Epithelial cell of prostate (primary cell): ENCODE data around the gene RASAL2.

ENCODE experiments used
- DNase-seq: peaks from one replicate; pipeline ENCODE4 v3.0.0-alpha.2; 2011; ENCODE audit warnings: low read depth, low spot score
- H3K27ac ChIP-seq: fragments of 450-650 bp; 2 replicates; pipeline ENCODE4 v1.5.1; 2017; ENCODE audit warnings: mild to moderate bottlenecking

RASAL2 gene

DNA sequence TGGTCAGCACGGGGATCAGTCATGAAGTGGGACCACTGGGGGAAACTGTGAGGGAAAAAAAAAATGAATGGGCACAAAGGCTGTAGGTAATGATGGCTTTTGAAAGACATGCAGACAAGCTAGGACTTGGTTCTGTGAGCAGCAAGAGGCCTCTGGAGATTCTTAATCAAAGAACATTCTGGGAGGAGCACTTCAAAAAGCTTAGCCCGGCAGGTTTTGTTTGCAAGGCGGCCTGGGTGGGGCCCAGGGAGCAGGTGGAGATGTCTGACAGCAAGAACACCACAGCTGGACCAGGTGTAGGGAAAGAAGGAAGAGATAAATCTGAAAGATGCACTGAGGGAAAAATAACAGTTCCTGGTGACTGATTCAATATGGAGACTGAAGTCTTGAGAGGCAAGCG, 425.0 kb downstream of the RASAL2 start:
- no peak overlapping the region for H3K27ac ChIP-seq
- no peak for DNase-seq

DNA sequence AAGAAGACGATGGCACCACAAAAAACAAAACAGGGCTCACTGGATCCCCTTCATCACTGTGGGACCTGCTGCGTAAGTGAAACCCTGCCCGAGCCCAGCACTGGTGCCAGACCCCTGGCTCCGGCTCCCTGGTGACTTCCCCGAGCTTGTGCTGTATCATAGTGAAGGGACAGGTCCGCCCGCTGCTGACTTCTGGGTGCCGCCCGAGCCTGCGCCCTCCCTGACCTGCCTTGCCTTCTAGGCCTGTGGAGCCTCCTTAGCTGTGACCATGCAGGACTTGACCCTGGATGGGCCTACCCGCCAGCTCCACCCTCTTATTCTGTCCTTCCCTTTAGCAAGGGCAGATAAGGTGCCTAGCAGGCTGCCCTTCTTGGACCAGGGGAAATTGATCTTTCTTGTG, 426.9 kb downstream of the RASAL2 start:
- no peak for DNase-seq
- H3K27ac ChIP-seq: no peak overlapping the region

DNA sequence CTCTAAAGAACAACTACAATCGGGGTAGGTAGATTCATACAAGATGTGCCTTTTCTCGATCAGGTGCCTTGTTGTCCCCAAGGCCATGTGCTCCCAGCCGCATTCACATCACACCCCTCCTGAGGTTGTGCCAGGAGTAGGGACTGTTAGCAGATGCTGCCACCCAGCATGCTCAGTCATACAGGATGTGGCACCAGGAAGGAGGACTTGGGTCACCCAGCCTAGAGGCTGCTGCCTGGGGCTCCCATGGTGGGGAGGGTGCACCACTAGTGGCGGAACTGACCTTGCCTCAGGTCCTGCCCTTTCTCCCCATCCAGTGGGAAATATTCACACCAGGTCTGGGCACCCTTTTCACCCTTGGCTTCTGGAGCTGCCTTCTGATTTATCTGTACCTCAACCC, 427.3 kb downstream of the RASAL2 start:
- H3K27ac ChIP-seq: no peak overlapping the region
- no peak for DNase-seq

DNA sequence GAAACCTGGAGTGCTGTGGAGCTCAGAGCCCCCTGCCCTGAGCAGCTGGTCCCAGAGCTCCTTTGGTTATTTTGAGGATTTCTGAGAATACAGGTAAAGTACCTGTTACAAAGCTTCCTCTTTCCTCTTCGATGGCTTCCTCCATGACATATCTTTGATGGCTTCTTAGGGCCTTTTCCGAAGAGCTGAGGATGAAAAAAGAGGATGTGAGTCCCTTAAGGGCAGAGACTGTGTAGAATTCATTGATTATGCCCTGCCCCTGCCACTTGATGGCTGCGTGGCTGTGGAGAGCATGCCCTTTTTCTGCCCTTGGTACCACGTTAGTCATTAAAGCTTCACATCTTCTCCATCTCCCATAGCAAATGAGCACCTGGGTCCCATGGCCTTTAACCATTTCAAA, 433.2 kb downstream of the RASAL2 start:
- no peak for DNase-seq
- no peak overlapping the region for H3K27ac ChIP-seq

DNA sequence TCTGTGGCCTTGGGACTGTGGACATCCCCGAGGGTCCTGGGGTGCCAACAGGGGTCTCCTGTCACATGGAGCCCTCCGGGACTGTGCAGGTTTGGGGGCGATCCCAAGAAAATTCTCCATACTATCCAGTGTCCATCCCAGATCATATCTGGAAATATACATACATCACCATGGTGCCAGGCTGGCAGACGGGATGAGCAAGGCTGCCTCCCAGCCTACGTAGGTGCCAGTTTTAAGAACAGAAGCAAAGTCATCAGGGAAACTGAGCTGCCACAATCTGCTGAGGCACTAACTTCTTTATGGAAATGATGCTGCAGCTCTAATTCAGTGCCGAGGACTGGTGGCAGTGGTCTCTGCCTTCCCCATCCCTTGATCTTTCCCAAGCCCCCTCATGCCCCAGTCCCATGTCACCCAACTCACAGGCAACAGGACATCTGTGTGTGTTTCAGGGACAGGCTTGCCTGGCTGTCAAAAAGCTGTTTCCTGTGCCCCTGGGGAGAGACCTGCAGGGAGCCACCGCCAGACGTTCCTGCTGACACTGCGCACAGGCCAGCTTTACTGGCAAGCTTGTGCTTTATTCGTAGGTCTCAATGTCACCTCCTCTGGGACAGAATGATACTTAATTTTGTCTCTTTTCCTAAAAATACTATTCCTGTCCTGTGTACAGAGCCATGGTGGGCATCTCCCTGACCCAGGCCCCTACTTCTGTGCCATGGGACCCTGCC, 434.5 kb downstream of the RASAL2 start:
- H3K27ac ChIP-seq: no peak overlapping the region
- DNase-seq: no peak

DNA sequence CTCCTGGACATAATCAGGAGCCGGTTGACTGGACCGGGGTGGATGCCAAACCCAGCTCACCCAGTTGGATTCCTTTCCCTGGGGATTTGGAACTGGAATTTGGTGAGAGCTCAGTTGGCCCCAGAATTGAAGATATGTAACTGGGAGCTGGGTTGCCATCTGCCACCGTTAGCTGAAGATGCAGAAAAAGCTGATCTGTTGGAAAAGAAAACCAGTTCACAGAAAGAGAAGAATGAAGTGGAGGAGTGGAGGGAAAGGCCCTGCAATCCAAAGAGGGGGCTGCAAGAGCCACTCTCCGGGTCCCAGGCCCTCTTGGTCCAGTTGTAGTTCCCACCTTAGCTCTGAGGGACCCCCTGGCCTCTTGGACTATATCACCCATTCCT, 435.0 kb downstream of the RASAL2 start:
- peak overlapping the region; percentile 45 for H3K27ac ChIP-seq
- DNase-seq: no peak

DNA sequence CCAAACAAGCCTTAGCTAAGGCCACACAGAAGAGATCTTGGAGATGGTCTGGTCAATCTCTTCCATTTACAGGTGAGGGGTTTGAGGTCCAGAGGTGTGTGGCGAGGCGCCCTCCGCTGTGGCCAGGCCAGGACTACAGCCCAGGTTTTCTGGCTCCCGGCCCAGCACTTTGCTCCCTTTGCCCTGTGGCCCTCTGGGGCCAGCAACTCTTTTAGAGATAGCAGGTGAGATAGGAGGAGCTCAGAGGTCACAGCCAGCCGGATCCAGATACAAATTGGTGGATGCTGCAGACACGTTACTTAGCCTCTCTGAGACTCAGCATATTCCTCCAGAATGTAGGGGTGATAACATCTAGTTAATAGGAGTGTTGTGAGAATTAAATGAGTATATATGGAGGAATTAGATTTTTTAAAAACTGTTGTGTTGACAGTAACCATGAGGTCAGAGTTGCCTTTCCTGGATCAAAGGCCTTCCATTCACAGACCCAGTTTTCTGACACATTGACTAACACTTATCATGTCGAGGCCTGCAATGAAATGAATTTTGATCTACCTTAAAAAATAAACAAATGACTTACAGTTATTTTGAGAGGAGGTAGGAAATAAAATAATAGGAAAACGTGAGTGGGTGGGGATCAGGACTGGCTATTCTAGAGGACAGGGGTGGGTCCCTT, 435.6 kb downstream of the RASAL2 start:
- peak overlapping the region; percentile 45 for H3K27ac ChIP-seq
- DNase-seq: no peak

DNA sequence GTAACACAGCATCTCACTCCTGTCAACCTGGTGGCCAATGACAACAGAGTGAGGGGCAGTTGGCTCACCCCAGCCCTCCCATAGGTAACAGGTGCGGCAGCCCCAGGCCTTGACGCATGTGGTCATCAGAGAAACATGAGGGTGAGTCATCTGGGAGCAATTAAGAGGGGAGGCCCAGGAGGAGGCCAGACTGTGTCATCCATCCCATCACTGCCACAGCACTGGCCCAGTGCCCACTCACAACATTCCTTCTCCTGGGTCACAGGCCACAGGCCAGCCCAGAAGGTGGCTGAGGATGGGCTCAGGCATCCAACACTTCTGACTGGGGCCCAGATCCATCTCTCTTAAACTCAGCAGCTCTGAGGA, 436.1 kb downstream of the RASAL2 start:
- DNase-seq: peak; percentile 53
- H3K27ac ChIP-seq: peak overlapping the region; percentile 45

DNA sequence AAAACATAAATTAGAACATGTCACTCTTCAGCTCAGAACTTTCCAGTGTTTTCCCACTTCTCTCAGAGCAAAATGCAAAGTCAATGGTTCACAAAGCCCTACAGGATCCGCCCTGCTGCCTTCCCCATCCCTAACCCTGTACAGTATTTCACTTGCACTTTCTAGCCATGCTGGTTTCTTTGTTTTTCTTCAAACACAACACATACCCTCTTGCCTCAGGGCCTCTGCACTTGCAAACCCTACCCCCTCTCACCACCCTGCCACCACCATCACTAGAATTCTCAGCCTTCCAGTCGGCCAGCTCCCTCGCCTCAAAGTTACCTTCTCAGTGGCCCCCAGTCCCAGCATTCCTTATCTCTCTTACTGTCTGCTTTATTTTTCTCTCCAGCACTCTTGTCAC, 436.6 kb downstream of the RASAL2 start:
- peak overlapping the region; percentile 45 for H3K27ac ChIP-seq
- no peak for DNase-seq

DNA sequence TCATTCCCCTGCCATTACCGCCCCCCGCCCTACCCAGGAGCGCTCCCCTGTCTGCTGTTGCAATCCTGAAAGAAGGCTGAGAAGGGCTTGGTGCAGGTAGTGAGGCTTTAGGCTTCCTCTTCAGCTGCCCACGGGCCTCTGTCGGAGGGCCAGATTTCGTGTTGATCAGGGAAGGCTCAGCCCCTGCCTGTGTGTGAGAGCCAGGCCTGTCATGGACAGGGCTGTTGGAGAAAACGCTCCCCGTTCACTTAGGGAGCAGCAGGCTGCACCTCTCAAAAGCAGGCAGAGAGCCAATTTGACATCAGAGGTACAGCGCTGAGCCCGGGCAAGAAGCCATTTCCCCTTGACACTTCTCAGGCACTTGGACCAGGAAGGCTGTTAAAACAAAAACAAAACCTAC, 438.0 kb downstream of the RASAL2 start:
- no peak for DNase-seq
- no peak overlapping the region for H3K27ac ChIP-seq

DNA sequence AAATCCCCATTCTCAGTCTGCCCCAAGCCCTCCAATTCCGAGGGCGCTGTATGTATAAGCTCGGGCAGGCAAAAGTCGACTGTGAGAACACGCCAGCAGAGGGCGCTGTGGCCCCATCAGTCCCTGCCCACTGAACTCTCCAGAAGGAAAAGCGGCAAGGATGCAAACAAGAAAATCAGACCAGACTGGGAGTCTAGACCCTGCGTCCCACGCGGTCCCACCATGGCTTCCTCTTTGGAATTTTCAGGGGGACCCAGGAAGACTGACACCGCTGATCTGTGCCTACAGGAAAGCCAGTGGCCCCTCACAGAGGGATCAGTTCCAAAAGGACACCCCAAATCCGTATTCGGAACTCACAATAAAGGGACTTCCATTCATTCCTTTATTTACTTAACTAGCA, 438.5 kb downstream of the RASAL2 start:
- H3K27ac ChIP-seq: no peak overlapping the region
- DNase-seq: no peak

DNA sequence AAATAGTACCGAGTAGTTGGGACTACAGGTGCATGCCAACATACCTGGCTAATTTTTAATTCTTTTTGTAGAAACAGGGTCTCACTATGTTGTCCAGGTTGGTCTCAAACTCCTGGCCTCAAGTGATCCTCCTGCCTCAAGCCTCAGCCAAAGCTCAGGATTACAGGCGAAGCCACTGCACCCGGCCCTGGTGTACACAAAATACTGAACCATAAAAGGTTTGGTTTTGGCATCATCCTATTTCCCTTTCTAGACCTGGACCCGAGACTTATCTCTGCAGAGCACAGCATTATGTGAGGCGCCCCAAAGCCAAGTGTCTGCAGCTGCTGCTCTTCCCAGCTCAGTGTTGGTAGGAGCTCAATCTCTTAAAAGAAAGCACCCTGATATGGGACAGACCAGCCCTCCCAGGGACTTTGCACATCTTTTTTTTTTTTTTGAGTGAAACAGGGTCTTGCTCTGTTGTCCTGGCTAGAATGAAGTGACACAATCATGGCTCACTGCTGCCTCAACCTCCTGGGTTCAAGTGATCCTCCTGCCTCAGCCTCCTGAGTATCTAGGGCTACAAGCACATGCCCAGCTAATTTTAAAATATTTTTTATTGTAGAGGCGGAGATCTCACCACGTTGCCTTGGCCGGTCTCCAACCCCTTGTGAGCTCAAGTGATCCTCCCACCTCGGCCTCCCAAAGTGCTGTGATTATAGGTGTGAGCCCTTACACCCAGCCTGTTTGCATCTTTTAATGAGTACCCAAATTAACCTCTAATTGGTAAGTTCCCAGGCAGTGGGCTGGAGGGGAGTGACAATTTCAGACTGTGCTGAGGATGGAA, 439.4 kb downstream of the RASAL2 start:
- DNase-seq: no peak
- no peak overlapping the region for H3K27ac ChIP-seq
